Heart right ventricle (tissue), 16 donors: ENCODE results near the gene NTN3. TPM values are rescaled to one million over a fixed set of nuclear protein-coding genes. Genes with fewer than 3 reads are reported as not detected.

ENCODE experiments used
- ATAC-seq, 8 donors: fragments of 200-7000 bp; cut with Tn5 transposase; one replicate each; pipeline ENCODE4 v1.9.1; 2020; ENCODE audit warnings: mild to moderate bottlenecking in 8 of 8, moderate library complexity in 8 of 8, moderate number of reproducible peaks in 1 of 8
- DNase-seq, 2 donors: peaks; one replicate each; pipeline ENCODE4 v3.0.0-alpha.2; 2020
- H3K27ac ChIP-seq, 10 donors: fragments of 200-600 bp; sonication (generic) in 2 of 10; one replicate each; pipeline versions ENCODE4 v1.5.0 to v1.8.0; 2020 to 2022; ENCODE audit warnings: mild to moderate bottlenecking in 3 of 10
- H3K27me3 ChIP-seq, 7 donors: fragments of 200-600 bp; one replicate each; pipeline ENCODE4 v1.8.0; 2021 to 2022; ENCODE audit warnings: mild to moderate bottlenecking in 2 of 7
- H3K36me3 ChIP-seq, 9 donors: fragments of 200-600 bp; sonication (generic) in 1 of 9; one replicate each; pipeline versions ENCODE4 v1.5.0 to v1.8.0; 2020 to 2022; ENCODE audit warnings: mild to moderate bottlenecking in 2 of 9
- H3K4me1 ChIP-seq, 9 donors: fragments of 200-600 bp; sonication (generic) in 1 of 9; one replicate each; pipeline versions ENCODE4 v1.5.0 to v1.8.0; 2020 to 2022; ENCODE audit warnings: mild to moderate bottlenecking in 4 of 9
- H3K4me3 ChIP-seq, 10 donors: fragments of 200-600 bp; sonication (generic) in 2 of 10; one replicate each; pipeline versions ENCODE4 v1.5.0 to v1.8.0; 2020 to 2022; ENCODE audit warnings: mild to moderate bottlenecking in 7 of 10, moderate library complexity in 2 of 10
- H3K9me3 ChIP-seq, 11 donors: fragments of 200-600 bp in 10 of 11; sonication (generic) in 2 of 11; one replicate each; pipeline versions ENCODE4 v1.5.0 to v1.8.0; 2013 to 2022; ENCODE audit warnings: mild to moderate bottlenecking in 2 of 11, control low read depth in 1 of 11, moderate library complexity in 1 of 11
- WGBS, 2 donors: extraction: QIAGEN DNeasy Blood & Tissue Kit; methylation state at CpG; one replicate each; pipeline ENCODE4 v1.1.7; 2013; ENCODE audit warnings: inconsistent platforms in 1 of 2; 5-methylcytosine and 5-hydroxymethylcytosine counted together
- intact Hi-C, 10 donors: fragments of 100-400 bp; cut with DNase I; formaldehyde crosslinking; loops; one replicate each; pipeline versions ENCODE4 v1.11.1 to v1.14.2; 2022
- polyA plus RNA-seq, 2 donors: library from polyadenylated mRNA; stranded (reverse); fragments of 200-250 nt; gene quantifications; one replicate each; pipeline ENCODE4 v1.2.3, GENCODE V29; 2013
- total RNA-seq, 10 donors: library from RNA; stranded (reverse); fragmentation: NEBNext Ultra II Directional in 3 of 10; extraction: Animal tissue kit (Norgen Biotek cat#: 25700) in 3 of 10; gene quantifications; one replicate each; pipeline versions ENCODE4 v1.2.1 to v1.2.4, GENCODE V29; 2021 to 2023
- TF ChIP-seq, protein P1 (sequence below), 9 donors: fragments of 200-600 bp; sonication (generic) in 2 of 9; IDR thresholded peaks; one replicate each; pipeline versions ENCODE4 v1.5.0 to v1.8.0; 2021 to 2022; ENCODE audit warnings: antibody characterized with exemption in 9 of 9, mild to moderate bottlenecking in 5 of 9, moderate library complexity in 1 of 9
- donor health status: Arrhythmogenic right ventricular cardiomyopathy.
- donor health status: ischemic (EF 13 %, LVEDD 7.1; RV severe dilation, severe dysfunction).
- donor health status: healthy with polysubstance abuse.
- donor health status: DM: no; HTN: yes; CAD: no.
- donor health status: DM: no; HTN: no; CAD: no.
- donor health status: ischemic (EF 25% LVEDD 6.9; RV normal size, moderate dysfunction).
- donor health status: ischemic (EF 25% LVEDD 5.7; RV mildly dilated, moderate dysfunction).
- donor health status: healthy.
- donor health status: DM: yes; HTN: yes; CAD: no.
- donor health status: Ischemic cardiomyopathy.
- donor health status: ischemic (EF 35%, LVEDD 5.7; RV mildly dilated, moderate dysfunction).
- donor health status: nonischemic (EF 11% LVEDD 7.7; RV severe dilation, severe dysfunction).
- donor health status: DM: yes; HTN: yes; CAD: no.
- donor health status: PGD.
- donor health status: ischemic (EF 29% LVEDD 5.4; RV normal size, mild dysfunction).
- donor health status: nonischemic (EF 23%, LVEDD 6.1; RV moderate dilation, normal function).

The NTN3 gene
- total and polyA plus RNA-seq, 12 donors, result 0.12 to 0.18 (median 0.17) TPM; not detected in 9

DNA sequence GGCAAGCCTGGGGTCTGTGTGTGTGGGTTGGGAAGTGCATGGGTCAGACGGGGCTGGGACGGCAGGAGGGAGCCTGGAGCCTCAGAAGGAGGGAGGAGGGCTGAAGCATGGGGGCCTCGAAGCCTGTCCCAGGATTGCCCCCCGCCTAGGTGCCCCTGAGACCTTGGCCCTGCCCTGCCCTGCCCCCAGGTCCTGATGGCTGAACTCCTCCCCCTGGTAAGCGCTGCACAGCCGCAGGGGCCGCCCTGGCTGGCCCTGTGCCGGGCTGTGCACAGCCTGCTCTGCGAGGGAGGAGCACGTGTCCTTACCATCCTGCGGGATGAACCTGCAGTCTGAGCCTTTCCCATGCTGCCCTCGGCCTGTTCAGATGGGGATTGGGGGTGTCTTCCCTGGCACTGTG is 6.8 kb upstream of the NTN3 start:
- Histone ChIP-seq H3K9me3 (no peaks in the 10 kb centered on the region), H3K36me3 (no peaks in the 10 kb centered on the region), H3K27me3 (peaks cover 0 to 24% (median 0%) of the 10 kb centered on the region in 7 donors), H3K4me1 (peaks cover 10 to 32% (median 25%) of the 10 kb centered on the region in 9 donors), H3K4me3 (no peak overlapping the region), H3K27ac (no peak overlapping the region)
- ATAC-seq (no peak), DNase-seq (no peak)
- intact Hi-C loops, result no loop called here
- WGBS, 2 donors, result 82 to 84% methylated on average over 4 to 12 of the region's 12 CpGs
- TF ChIP-seq, protein P1, sequence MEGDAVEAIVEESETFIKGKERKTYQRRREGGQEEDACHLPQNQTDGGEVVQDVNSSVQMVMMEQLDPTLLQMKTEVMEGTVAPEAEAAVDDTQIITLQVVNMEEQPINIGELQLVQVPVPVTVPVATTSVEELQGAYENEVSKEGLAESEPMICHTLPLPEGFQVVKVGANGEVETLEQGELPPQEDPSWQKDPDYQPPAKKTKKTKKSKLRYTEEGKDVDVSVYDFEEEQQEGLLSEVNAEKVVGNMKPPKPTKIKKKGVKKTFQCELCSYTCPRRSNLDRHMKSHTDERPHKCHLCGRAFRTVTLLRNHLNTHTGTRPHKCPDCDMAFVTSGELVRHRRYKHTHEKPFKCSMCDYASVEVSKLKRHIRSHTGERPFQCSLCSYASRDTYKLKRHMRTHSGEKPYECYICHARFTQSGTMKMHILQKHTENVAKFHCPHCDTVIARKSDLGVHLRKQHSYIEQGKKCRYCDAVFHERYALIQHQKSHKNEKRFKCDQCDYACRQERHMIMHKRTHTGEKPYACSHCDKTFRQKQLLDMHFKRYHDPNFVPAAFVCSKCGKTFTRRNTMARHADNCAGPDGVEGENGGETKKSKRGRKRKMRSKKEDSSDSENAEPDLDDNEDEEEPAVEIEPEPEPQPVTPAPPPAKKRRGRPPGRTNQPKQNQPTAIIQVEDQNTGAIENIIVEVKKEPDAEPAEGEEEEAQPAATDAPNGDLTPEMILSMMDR (IDR thresholded peaks at IDR 0.05), result no peak

DNA sequence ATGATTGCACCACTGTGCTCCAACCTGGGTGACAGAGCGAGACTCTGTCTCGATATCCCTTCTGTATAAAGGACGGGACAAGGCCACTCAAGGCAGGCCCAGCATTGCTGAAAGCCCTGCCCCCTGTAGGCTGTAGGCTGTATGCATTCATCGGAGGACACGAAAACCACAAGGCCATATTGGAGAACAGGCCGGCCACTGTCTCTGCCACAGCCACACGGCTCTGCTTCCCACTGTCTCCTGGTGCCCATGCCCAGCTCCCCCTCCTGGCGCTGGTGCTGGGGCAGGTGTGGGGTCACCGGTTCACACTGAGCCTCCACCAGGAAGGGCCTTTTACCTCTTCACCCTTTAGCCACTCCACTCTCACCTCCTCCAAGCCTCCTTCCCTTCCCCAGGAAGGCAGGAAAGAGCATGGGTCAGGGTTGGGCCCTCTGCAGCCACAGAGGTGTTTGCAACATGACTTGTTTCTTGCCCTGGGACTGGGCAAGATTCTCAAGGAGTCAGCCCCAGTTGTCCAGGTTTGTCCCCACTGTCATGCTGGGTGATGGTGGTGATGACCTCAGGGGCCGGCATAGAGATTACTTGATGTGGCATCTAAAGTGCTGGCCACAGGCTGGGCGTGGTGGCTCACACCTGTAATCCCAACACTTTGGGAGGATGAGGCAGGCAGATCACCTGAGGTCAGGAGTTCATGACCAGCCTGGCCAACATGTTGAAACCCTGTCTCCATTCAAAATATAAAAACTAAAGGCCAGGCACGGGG is 5.3 kb upstream of the NTN3 start:
- H3K27me3 ChIP-seq, result peaks cover 0 to 39% (median 14%) of the 10 kb centered on the region in 7 donors
- WGBS, 2 donors, result 85 to 92% methylated on average over 12 of the region's 12 CpGs
- no peaks in the 10 kb centered on the region for H3K36me3 ChIP-seq
- H3K9me3 ChIP-seq, result no peaks in the 10 kb centered on the region
- no peak overlapping the region for H3K27ac ChIP-seq
- H3K4me3 ChIP-seq, result no peak overlapping the region
- intact Hi-C loops, result no loop called here
- TF ChIP-seq, protein P1 (IDR thresholded peaks at IDR 0.05), result no peak
- no peak for DNase-seq
- peaks cover 7 to 35% (median 25%) of the 10 kb centered on the region in 9 donors for H3K4me1 ChIP-seq
- no peak for ATAC-seq

DNA sequence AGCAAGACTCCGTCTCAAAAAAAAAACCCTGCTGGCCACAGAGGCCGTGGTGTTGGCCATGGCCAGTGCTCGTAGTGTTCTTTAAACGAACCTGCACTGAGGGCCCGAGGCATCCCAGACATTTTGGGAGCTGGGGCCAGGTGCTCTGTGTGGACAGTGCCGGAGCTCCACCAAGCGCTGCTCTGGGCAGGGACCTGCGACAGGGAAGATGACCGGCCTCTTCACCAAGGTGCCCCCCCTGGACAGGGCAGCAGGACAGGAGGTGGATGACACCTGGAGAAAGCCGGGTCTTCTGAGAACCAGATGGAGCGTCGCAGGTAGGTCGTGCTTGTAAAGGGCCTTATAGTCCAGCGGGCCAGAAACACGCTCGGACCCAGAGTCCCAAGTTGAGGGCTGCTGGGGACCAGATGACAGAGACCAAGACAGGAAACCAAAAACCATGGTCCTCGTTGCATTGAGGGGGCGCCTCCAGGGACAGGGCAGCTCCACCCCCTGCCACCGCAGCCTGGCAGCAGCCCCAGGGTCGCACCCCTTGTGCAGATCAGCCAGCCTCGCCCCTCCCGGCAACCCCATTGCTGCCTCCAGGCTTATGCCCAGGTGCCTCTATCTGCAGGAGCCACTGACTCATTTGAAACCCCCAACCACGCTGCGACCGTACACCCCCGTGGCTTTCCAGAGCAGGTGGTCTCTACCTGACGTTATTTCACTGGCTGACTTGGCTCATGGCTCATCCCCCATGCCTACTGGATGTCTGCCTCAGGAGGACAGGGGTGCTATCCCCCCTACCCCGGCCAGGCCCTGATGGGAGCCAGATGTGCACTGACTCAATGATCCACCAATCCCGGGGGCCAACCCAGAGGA is 4.2 kb upstream of the NTN3 start:
- ATAC-seq (no peak), DNase-seq (no peak)
- Histone ChIP-seq H3K36me3 (no peaks in the 10 kb centered on the region), H3K27me3 (peaks cover 4 to 50% (median 25%) of the 10 kb centered on the region in 7 donors), H3K27ac (peak overlapping the region in 1 of 10 donors; percentile 16), H3K4me3 (peak overlapping the region in 8 of 10 donors; percentile 30 to 68 (median 53)), H3K4me1 (peaks cover 17 to 45% (median 35%) of the 10 kb centered on the region in 9 donors), H3K9me3 (no peaks in the 10 kb centered on the region)
- TF ChIP-seq, protein P1 (IDR thresholded peaks at IDR 0.05), result no peak
- 80 to 83% methylated on average over 29 of the region's 29 CpGs for WGBS, 2 donors
- intact Hi-C loops, result no loop called here

DNA sequence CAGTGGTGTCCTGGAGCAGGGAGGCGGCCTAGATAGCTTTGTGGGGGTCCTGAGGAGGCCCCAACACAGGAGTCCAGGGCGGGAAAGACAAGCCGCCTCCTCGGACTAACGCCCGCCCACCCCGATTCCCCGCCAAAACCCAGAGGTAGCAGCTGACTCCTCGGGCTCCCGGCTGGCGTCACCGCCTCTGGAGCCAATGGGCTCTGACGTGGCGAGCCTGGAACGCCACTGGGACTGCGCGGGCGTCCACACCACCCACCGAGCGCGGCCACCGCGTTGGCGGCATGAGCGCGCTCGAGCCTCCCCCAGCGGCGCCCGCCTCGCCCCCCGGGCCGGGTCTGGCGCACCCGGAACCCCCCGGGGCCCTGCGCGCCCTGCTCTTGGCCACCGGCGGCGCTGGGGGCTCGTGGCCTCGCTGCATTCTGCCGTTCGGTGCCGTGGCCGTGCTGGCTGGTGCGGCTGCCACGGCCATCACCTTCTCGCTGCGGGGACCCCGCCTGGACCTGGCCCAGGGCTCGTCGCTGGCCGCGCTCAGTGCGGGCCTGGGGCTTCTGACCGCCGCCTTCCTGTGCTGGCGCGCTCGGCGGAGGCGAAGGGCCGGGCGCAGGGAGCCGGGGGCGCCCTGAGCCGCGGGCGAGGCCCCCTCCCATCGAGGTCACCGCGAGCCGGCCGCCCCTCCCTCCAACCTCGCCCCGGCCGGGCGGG is 3.4 kb upstream of the NTN3 start:
- H3K4me1 ChIP-seq, result peaks cover 20 to 49% (median 36%) of the 10 kb centered on the region in 9 donors
- TF ChIP-seq, protein P1 (IDR thresholded peaks at IDR 0.05), result peak in 2 of 9 donors; percentile 18 to 23
- peak overlapping the region; percentile 4 to 68 (median 53) for H3K4me3 ChIP-seq
- peaks cover 9 to 58% (median 33%) of the 10 kb centered on the region in 7 donors for H3K27me3 ChIP-seq
- peak; percentile 45 to 86 (median 80) for ATAC-seq
- H3K27ac ChIP-seq, result peak overlapping the region in 4 of 10 donors; percentile 16 to 53 (median 40)
- intact Hi-C loops, result no loop called here
- 1% methylated on average over 69 to 80 of the region's 80 CpGs for WGBS, 2 donors
- H3K36me3 ChIP-seq, result no peaks in the 10 kb centered on the region
- H3K9me3 ChIP-seq, result no peaks in the 10 kb centered on the region
- DNase-seq, result peak; percentile 75 to 83
